ENCODE results near the gene ZNF189.

The ZNF189 gene

DNA sequence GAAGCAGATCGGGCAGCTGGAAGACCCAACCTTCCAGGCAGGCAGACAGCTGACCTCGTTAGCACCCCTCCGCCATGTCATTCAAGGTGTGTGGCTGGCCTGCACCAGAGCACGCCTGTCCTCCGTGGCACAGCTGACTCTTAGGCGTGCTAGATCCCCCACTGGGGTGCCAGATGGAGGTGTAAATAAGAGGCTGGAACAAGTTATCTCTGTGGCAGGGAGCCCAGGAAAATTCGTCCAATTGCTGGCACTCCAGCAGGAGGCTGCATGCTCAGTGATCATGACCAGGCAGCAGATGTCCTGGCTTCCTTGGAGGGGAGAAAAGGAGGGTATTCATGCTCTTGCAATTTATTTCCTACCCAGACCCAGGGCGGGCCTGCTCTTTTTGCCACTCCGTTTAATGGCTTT lies 44.7 kb downstream of the ZNF189 start:
- Histone ChIP-seq H3K36me3 (ENCODE audit: control insufficient read depth, low read depth, low read length) (no peaks in the 10 kb centered on the region), H3K9me3 (ENCODE audit: control insufficient read depth, low read depth, low read length) (no peaks in the 10 kb centered on the region), H3K27ac (ENCODE audit: low read length) (no peak overlapping the region), H3K9ac (ENCODE audit: low read length) (no peak overlapping the region), H3K4me1 (ENCODE audit: control insufficient read depth, low read depth, low read length) (no peaks in the 10 kb centered on the region), H3K4me3 (ENCODE audit: low read length) (no peak overlapping the region), H3K27me3 (ENCODE audit: control insufficient read depth, insufficient read depth, low read length) (no peaks in the 10 kb centered on the region)

GRCh38 chr9:101445353-101446029 lies 46.8 kb downstream of the ZNF189 start:
- H3K27ac ChIP-seq (ENCODE audit: low read length), result no peak overlapping the region
- no peaks in the 10 kb centered on the region for H3K27me3 ChIP-seq (ENCODE audit: control insufficient read depth, insufficient read depth, low read length)
- no peaks in the 10 kb centered on the region for H3K36me3 ChIP-seq (ENCODE audit: control insufficient read depth, low read depth, low read length)
- H3K4me1 ChIP-seq (ENCODE audit: control insufficient read depth, low read depth, low read length), result no peaks in the 10 kb centered on the region
- H3K9me3 ChIP-seq (ENCODE audit: control insufficient read depth, low read depth, low read length), result no peaks in the 10 kb centered on the region
- no peak overlapping the region for H3K9ac ChIP-seq (ENCODE audit: low read length)
- H3K4me3 ChIP-seq (ENCODE audit: low read length), result no peak overlapping the region

DNA sequence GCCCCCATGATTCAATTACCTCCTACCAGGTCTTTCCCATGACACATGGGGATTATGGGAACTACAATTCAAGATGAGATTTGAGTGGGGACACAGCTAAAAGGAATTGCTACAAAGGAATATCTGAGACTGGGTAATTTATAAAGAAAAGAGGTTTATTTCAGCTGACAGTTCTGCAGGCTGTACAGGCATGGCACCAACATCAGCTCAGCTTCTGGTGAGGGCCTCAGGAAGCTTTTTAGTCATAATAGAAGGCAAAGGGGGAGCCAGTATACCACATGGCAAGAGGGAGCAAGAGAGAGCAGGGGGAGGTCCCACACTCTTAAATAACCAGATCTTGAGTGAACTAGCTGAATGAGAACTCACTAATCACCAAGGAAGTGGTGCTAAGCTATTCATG lies 48.1 kb downstream of the ZNF189 start:
- H3K27me3 ChIP-seq (ENCODE audit: control insufficient read depth, insufficient read depth, low read length), result no peaks in the 10 kb centered on the region

GRCh38 chr9:101448680-101449070 lies 50.0 kb downstream of the ZNF189 start:
- Histone ChIP-seq H3K4me3 (ENCODE audit: low read length) (peak overlapping the region; percentile 81), H3K9me3 (ENCODE audit: control insufficient read depth, low read depth, low read length) (peaks cover 4% of the 10 kb centered on the region), H3K27ac (ENCODE audit: low read length) (no peak overlapping the region), H3K4me1 (ENCODE audit: control insufficient read depth, low read depth, low read length) (no peaks in the 10 kb centered on the region), H3K27me3 (ENCODE audit: control insufficient read depth, insufficient read depth, low read length) (no peaks in the 10 kb centered on the region), H3K36me3 (ENCODE audit: control insufficient read depth, low read depth, low read length) (no peaks in the 10 kb centered on the region), H3K9ac (ENCODE audit: low read length) (no peak overlapping the region)

More for the DNA sequence above, 48.1 kb downstream of the ZNF189 start:
- Histone ChIP-seq H3K4me3 (ENCODE audit: low read length) (no peak overlapping the region), H3K36me3 (ENCODE audit: control insufficient read depth, low read depth, low read length) (no peaks in the 10 kb centered on the region), H3K27ac (ENCODE audit: low read length) (no peak overlapping the region), H3K4me1 (ENCODE audit: control insufficient read depth, low read depth, low read length) (no peaks in the 10 kb centered on the region), H3K9ac (ENCODE audit: low read length) (no peak overlapping the region), H3K9me3 (ENCODE audit: control insufficient read depth, low read depth, low read length) (peaks cover 4% of the 10 kb centered on the region)

DNA sequence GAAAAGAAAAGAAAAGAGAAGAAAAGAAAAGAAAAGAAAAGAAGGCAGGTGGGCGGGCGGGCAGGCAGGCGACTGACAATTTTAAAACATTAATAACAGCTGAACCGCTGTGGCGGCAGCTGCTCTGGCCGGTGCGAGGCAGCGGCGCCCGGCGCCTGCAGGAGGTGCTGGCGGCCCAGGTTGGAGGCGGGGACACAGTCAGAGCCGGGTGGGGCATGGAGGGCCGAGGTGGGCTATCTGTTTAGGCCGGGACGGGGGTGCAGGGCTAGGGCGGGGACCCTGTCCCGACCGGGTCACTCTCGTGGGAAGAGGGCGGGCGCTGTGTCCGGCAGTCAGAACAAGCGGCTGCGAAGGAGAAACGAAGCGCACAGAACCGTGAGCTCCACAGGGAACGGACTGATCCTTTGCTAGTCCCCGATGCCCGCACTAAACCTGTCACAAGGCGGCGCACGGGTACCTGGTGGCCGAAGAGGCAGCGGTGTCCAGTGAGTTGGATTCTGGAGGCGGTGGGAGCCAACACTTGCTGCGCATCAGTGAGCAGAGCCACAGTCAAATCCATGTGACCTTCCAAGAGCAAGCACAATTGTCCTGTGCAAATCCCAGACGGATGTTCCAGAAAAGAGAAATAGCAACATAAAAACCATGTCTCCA lies 50.5 kb downstream of the ZNF189 start:
- H3K36me3 ChIP-seq (ENCODE audit: control insufficient read depth, low read depth, low read length), result no peaks in the 10 kb centered on the region
- H3K4me1 ChIP-seq (ENCODE audit: control insufficient read depth, low read depth, low read length), result no peaks in the 10 kb centered on the region
- H3K9ac ChIP-seq (ENCODE audit: low read length), result peak overlapping the region; percentile 67
- peak overlapping the region; percentile 81 for H3K4me3 ChIP-seq (ENCODE audit: low read length)
- no peak overlapping the region for H3K27ac ChIP-seq (ENCODE audit: low read length)
- no peaks in the 10 kb centered on the region for H3K27me3 ChIP-seq (ENCODE audit: control insufficient read depth, insufficient read depth, low read length)
- peaks cover 4% of the 10 kb centered on the region for H3K9me3 ChIP-seq (ENCODE audit: control insufficient read depth, low read depth, low read length)

GRCh38 chr9:101450931-101451330 lies 52.3 kb downstream of the ZNF189 start:
- Histone ChIP-seq H3K4me1 (ENCODE audit: control insufficient read depth, low read depth, low read length) (no peaks in the 10 kb centered on the region), H3K36me3 (ENCODE audit: control insufficient read depth, low read depth, low read length) (no peaks in the 10 kb centered on the region), H3K9ac (ENCODE audit: low read length) (no peak overlapping the region), H3K4me3 (ENCODE audit: low read length) (no peak overlapping the region), H3K27me3 (ENCODE audit: control insufficient read depth, insufficient read depth, low read length) (no peaks in the 10 kb centered on the region), H3K27ac (ENCODE audit: low read length) (no peak overlapping the region), H3K9me3 (ENCODE audit: control insufficient read depth, low read depth, low read length) (peaks cover 4% of the 10 kb centered on the region)

DNA sequence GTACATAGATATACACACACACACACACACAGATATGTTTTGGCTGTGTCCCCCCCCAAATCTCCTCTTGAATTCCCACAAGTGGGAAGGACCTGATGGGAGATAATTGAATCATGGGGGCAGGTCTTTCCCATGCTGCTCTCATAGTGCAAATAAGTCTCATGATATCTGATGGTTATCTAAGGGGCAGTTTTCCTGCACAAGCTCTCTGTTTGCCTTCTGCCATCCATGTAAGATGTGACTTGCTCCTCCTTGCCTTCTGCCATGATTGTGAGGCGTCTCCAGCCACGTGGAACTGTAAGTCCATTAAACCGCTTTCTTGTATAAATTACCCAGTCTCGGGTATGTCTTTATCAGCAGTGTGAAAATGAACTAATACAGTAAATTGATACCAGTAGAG lies 52.8 kb downstream of the ZNF189 start:
- Histone ChIP-seq H3K27ac (ENCODE audit: low read length) (no peak overlapping the region), H3K27me3 (ENCODE audit: control insufficient read depth, insufficient read depth, low read length) (no peaks in the 10 kb centered on the region), H3K36me3 (ENCODE audit: control insufficient read depth, low read depth, low read length) (no peaks in the 10 kb centered on the region), H3K4me1 (ENCODE audit: control insufficient read depth, low read depth, low read length) (peaks cover 3% of the 10 kb centered on the region), H3K9me3 (ENCODE audit: control insufficient read depth, low read depth, low read length) (peaks cover 4% of the 10 kb centered on the region), H3K9ac (ENCODE audit: low read length) (no peak overlapping the region), H3K4me3 (ENCODE audit: low read length) (no peak overlapping the region)

DNA sequence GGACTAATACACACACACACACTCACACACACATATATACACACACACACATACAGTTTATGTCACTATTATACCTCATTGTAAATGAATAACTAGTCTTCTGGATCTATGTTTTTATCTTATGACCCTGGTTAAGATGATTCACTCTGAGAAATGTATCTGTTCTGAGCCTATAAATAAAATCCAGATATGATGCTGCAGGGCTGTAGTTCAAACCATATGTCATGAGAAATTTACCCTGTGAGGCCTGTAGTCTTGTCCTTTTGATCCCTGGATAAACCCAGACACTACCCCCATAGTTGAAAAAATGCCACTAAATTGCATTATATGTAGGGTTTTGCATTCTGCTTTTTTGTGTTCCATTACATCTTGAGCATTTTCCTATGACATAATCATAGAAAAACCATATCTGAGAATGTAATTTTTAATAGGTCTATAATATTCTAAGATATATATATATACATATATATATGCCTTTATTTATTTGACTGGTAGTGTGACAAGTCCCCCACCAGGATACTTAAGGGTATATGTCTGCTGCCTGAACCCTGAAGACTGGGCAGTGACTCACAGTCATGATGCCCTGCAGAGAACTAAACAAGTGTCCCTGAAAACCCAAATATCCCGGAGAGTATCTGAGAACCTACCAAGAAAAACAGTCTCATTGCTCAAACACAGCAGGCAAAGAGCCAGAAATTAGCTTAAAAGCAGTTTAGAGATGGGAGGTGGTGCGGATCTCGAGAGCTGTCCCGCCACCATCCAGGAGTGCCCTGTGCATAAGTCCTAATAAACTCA lies 55.3 kb downstream of the ZNF189 start:
- Histone ChIP-seq H3K9me3 (ENCODE audit: control insufficient read depth, low read depth, low read length) (peaks cover 4% of the 10 kb centered on the region), H3K9ac (ENCODE audit: low read length) (no peak overlapping the region), H3K27me3 (ENCODE audit: control insufficient read depth, insufficient read depth, low read length) (no peaks in the 10 kb centered on the region), H3K4me3 (ENCODE audit: low read length) (no peak overlapping the region), H3K27ac (ENCODE audit: low read length) (no peak overlapping the region), H3K36me3 (ENCODE audit: control insufficient read depth, low read depth, low read length) (no peaks in the 10 kb centered on the region), H3K4me1 (ENCODE audit: control insufficient read depth, low read depth, low read length) (peaks cover 20% of the 10 kb centered on the region)

DNA sequence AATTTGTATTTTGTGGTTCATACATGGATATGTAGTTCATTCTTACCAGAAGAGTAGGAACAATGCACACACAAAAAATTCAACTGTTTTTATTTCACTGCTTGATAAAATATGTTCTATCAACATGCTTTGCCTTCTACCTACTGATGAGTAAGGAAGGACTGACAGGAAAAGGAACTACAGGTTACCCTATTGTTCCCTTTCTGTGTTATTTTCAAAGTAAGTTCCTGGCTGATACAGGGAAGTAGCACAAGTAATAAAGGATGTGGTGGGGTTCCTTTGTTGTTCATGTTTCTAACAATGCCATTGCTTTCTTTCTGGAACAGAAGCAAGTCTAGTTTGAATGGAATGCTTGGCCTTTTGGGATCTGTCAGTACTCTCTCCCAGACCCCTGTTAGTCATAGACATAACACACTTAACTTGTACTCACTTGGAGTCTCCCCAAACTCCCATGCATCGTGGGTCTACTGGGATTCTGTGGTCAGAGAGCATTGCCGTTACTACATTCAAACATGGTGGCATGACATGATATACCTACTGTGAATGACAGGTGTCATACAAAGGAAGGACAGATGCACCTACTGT lies 57.1 kb downstream of the ZNF189 start:
- no peaks in the 10 kb centered on the region for H3K36me3 ChIP-seq (ENCODE audit: control insufficient read depth, low read depth, low read length)
- H3K9me3 ChIP-seq (ENCODE audit: control insufficient read depth, low read depth, low read length), result peaks cover 4% of the 10 kb centered on the region
- no peak overlapping the region for H3K4me3 ChIP-seq (ENCODE audit: low read length)
- no peak overlapping the region for H3K27ac ChIP-seq (ENCODE audit: low read length)
- H3K27me3 ChIP-seq (ENCODE audit: control insufficient read depth, insufficient read depth, low read length), result no peaks in the 10 kb centered on the region
- H3K4me1 ChIP-seq (ENCODE audit: control insufficient read depth, low read depth, low read length), result peaks cover 20% of the 10 kb centered on the region
- no peak overlapping the region for H3K9ac ChIP-seq (ENCODE audit: low read length)

- Histone ChIP-seq H3K9ac (ENCODE audit: low read length) (no peak overlapping the region), H3K36me3 (ENCODE audit: control insufficient read depth, low read depth, low read length) (no peaks in the 10 kb centered on the region), H3K27ac (ENCODE audit: low read length) (no peak overlapping the region), H3K4me1 (ENCODE audit: control insufficient read depth, low read depth, low read length) (peaks cover 28% of the 10 kb centered on the region), H3K27me3 (ENCODE audit: control insufficient read depth, insufficient read depth, low read length) (no peaks in the 10 kb centered on the region), H3K9me3 (ENCODE audit: control insufficient read depth, low read depth, low read length) (no peaks in the 10 kb centered on the region), H3K4me3 (ENCODE audit: low read length) (no peak overlapping the region)
These were observed 58.4 kb downstream of the ZNF189 start for GRCh38 chr9:101457003-101457402.

- H3K4me3 ChIP-seq (ENCODE audit: low read length), result no peak overlapping the region
- no peak overlapping the region for H3K9ac ChIP-seq (ENCODE audit: low read length)
- H3K27ac ChIP-seq (ENCODE audit: low read length), result no peak overlapping the region
- peaks cover 41% of the 10 kb centered on the region for H3K4me1 ChIP-seq (ENCODE audit: control insufficient read depth, low read depth, low read length)
- no peaks in the 10 kb centered on the region for H3K36me3 ChIP-seq (ENCODE audit: control insufficient read depth, low read depth, low read length)
- no peaks in the 10 kb centered on the region for H3K27me3 ChIP-seq (ENCODE audit: control insufficient read depth, insufficient read depth, low read length)
- no peaks in the 10 kb centered on the region for H3K9me3 ChIP-seq (ENCODE audit: control insufficient read depth, low read depth, low read length)
These were observed 60.4 kb downstream of the ZNF189 start for GRCh38 chr9:101458963-101459631.

Measured in iPS-18a (cell line).